ENCODE results near the gene HSPA1L.

HSPA1L gene

GRCh38 chr6:31775184-31775583 is 39.9 kb downstream of the HSPA1L start:
- Histone ChIP-seq H3K27me3 (ENCODE audit: insufficient read depth, low read length) (no peaks in the 10 kb centered on the region), H3K4me2 (ENCODE audit: low read length) (no peak overlapping the region), H3F3A (ENCODE audit: insufficient read depth, low read length) (no peaks in the 10 kb centered on the region), H3K4me3 (ENCODE audit: low read depth, low read length, poor library complexity, severe bottlenecking) (no peak overlapping the region), H3K9me3 (ENCODE audit: low read length) (no peaks in the 10 kb centered on the region), H4K20me1 (ENCODE audit: insufficient read depth, low read length) (no peaks in the 10 kb centered on the region), H3K36me3 (ENCODE audit: insufficient read depth, low read length) (peaks cover 27% of the 10 kb centered on the region), H3K9ac (ENCODE audit: low read length) (no peak overlapping the region), H2AFZ (ENCODE audit: low read length) (no peak overlapping the region), H3K9me2 (ENCODE audit: low read depth, low read length) (no peaks in the 10 kb centered on the region), H3K4me1 (ENCODE audit: insufficient read depth, low read length, severe bottlenecking) (peaks cover 9% of the 10 kb centered on the region), H3K79me2 (ENCODE audit: insufficient read depth, low read length) (no peaks in the 10 kb centered on the region), H3K27ac (ENCODE audit: low read depth, low read length, poor library complexity, severe bottlenecking) (no peak overlapping the region)
- no peak for TF ChIP-seq EZH2 (IDR thresholded peaks at IDR 0.05; ENCODE audit: borderline replicate concordance, low read length)
- no peak for TF ChIP-seq CTCF (IDR thresholded peaks at IDR 0.05; ENCODE audit: low read length)

GRCh38 chr6:31771992-31772358 is 43.1 kb downstream of the HSPA1L start:
- no peaks in the 10 kb centered on the region for H3K9me3 ChIP-seq (ENCODE audit: low read length)
- no peak overlapping the region for H3K4me3 ChIP-seq (ENCODE audit: low read depth, low read length, poor library complexity, severe bottlenecking)
- H3K9me2 ChIP-seq (ENCODE audit: low read depth, low read length): no peaks in the 10 kb centered on the region
- H3K79me2 ChIP-seq (ENCODE audit: insufficient read depth, low read length): no peaks in the 10 kb centered on the region
- TF ChIP-seq EZH2 (IDR thresholded peaks at IDR 0.05; ENCODE audit: borderline replicate concordance, low read length) (no peak), CTCF (IDR thresholded peaks at IDR 0.05; ENCODE audit: low read length) (no peak)
- no peak overlapping the region for H3K27ac ChIP-seq (ENCODE audit: low read depth, low read length, poor library complexity, severe bottlenecking)
- no peak overlapping the region for H3K4me2 ChIP-seq (ENCODE audit: low read length)
- no peaks in the 10 kb centered on the region for H3K36me3 ChIP-seq (ENCODE audit: insufficient read depth, low read length)
- H3F3A ChIP-seq (ENCODE audit: insufficient read depth, low read length): no peaks in the 10 kb centered on the region
- H3K4me1 ChIP-seq (ENCODE audit: insufficient read depth, low read length, severe bottlenecking): peaks cover 3% of the 10 kb centered on the region
- no peak overlapping the region for H3K9ac ChIP-seq (ENCODE audit: low read length)
- H3K27me3 ChIP-seq (ENCODE audit: insufficient read depth, low read length): no peaks in the 10 kb centered on the region
- no peak overlapping the region for H2AFZ ChIP-seq (ENCODE audit: low read length)
- no peaks in the 10 kb centered on the region for H4K20me1 ChIP-seq (ENCODE audit: insufficient read depth, low read length)

GRCh38 chr6:31770860-31771259 is 44.2 kb downstream of the HSPA1L start:
- no peak overlapping the region for H3K9ac ChIP-seq (ENCODE audit: low read length)
- no peak overlapping the region for H3K4me3 ChIP-seq (ENCODE audit: low read depth, low read length, poor library complexity, severe bottlenecking)
- TF ChIP-seq EZH2 (IDR thresholded peaks at IDR 0.05; ENCODE audit: borderline replicate concordance, low read length) (no peak), CTCF (IDR thresholded peaks at IDR 0.05; ENCODE audit: low read length) (no peak)
- H3K79me2 ChIP-seq (ENCODE audit: insufficient read depth, low read length): no peaks in the 10 kb centered on the region
- no peaks in the 10 kb centered on the region for H3K9me2 ChIP-seq (ENCODE audit: low read depth, low read length)
- no peak overlapping the region for H2AFZ ChIP-seq (ENCODE audit: low read length)
- H3K27ac ChIP-seq (ENCODE audit: low read depth, low read length, poor library complexity, severe bottlenecking): no peak overlapping the region
- no peaks in the 10 kb centered on the region for H3F3A ChIP-seq (ENCODE audit: insufficient read depth, low read length)
- H3K27me3 ChIP-seq (ENCODE audit: insufficient read depth, low read length): no peaks in the 10 kb centered on the region
- no peaks in the 10 kb centered on the region for H3K4me1 ChIP-seq (ENCODE audit: insufficient read depth, low read length, severe bottlenecking)
- H4K20me1 ChIP-seq (ENCODE audit: insufficient read depth, low read length): no peaks in the 10 kb centered on the region
- H3K36me3 ChIP-seq (ENCODE audit: insufficient read depth, low read length): no peaks in the 10 kb centered on the region
- no peaks in the 10 kb centered on the region for H3K9me3 ChIP-seq (ENCODE audit: low read length)
- no peak overlapping the region for H3K4me2 ChIP-seq (ENCODE audit: low read length)
